Epithelial cell of esophagus (primary cell): Measurements from ENCODE around the gene TMEM132E.

Experiments
- DNase-seq: peaks from one replicate; pipeline ENCODE4 v3.0.0; 2010; ENCODE audit warnings: low read depth
- H3K4me3 ChIP-seq: 2 replicates; pipeline ENCODE4 v1.5.1; 2011; ENCODE audit warnings: mild to moderate bottlenecking, low read length, control low read depth
- TF ChIP-seq, protein P1 (sequence below): IDR thresholded peaks from 2 replicates; pipeline ENCODE4 v1.5.1; 2011; ENCODE audit warnings: low read depth, mild to moderate bottlenecking, low read length, control low read depth, inconsistent platforms; ENCODE audit not compliant: insufficient read depth; ENCODE audit errors: missing control alignments

Gene TMEM132E

DNA sequence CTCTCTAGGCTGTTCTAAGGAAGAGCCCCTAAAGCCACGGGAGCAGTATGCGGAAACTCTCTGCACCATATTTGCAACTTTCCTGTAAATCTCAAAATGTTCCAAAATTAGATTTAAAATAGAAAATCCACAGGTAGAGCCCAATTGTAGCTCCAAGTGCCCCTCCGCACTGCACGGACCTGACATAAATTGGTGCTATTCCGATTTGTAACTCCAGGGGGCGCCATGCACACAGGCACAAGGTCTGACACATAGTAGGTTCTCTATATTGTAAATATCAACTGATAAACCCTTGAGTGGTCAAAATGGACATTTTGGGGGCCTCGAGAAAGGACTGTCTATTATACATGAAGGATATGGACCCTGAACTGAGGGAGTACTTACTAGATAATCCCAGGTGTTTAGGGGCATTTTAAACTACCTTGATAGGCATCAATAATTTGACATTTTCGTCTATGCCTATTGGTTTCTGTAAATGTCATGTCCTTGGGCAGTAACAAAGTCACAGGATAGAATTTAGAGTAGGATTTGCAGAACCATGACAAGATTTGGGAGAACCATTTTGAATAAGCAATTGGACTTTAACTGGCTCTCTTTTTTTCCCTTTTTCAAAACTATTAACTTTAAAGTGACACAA is 36.6 kb upstream of the TMEM132E start:
- peak; percentile 20 for DNase-seq
- no peak overlapping the region for H3K4me3 ChIP-seq
- TF ChIP-seq, protein P1, sequence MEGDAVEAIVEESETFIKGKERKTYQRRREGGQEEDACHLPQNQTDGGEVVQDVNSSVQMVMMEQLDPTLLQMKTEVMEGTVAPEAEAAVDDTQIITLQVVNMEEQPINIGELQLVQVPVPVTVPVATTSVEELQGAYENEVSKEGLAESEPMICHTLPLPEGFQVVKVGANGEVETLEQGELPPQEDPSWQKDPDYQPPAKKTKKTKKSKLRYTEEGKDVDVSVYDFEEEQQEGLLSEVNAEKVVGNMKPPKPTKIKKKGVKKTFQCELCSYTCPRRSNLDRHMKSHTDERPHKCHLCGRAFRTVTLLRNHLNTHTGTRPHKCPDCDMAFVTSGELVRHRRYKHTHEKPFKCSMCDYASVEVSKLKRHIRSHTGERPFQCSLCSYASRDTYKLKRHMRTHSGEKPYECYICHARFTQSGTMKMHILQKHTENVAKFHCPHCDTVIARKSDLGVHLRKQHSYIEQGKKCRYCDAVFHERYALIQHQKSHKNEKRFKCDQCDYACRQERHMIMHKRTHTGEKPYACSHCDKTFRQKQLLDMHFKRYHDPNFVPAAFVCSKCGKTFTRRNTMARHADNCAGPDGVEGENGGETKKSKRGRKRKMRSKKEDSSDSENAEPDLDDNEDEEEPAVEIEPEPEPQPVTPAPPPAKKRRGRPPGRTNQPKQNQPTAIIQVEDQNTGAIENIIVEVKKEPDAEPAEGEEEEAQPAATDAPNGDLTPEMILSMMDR: peak; percentile 80

DNA sequence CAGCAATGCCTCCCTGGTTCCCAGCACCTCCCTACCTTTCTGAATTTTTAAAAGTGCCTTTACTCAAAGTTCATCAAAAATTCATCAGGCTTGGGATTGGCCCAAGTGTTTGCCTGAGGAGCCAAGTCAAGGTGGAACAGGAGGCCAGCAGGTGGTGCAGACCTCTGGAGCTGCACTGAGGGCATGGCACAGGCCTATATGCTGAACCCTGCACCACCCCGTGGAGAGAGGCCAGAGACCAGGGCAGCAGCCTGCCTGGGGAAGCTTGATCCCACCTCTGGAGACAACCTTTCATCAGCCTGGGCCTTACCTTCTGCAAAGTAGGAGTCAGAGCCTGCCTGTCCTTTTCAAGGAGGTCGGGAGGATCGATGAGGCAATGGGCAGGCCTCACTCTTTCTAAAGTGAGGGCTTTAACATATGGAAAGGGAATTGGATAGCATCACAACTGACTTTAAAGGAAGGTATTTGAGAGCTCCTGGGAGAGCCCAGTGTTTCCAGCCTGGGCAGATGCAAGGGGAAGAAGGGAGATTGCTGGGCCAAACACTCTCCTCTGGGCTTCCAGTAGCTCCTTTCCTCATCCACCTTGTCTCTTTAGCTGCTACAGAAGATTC is 31.8 kb upstream of the TMEM132E start:
- TF ChIP-seq, protein P1: no peak
- DNase-seq: no peak
- H3K4me3 ChIP-seq: no peak overlapping the region

DNA sequence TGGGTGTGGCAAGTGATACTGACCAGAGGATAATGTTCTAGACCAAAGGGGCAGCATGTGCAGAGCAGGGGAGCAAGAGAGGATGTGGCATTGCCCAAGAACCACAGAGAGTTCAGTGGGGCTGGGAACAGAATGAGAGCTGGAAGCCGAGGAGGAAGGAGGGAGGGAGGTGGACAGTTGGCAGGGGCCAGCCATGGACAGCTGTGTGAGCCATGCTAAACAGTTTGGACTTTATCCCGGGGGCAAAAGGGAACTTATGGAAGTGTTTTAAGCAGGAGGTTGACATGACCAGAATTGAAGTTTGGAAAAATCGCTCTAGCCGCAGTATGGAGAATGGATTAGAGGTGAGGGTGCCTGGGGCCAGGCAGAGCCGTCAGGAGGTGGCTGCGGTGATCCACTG is 29.4 kb upstream of the TMEM132E start:
- H3K4me3 ChIP-seq: no peak overlapping the region
- TF ChIP-seq, protein P1: no peak
- DNase-seq: no peak

DNA sequence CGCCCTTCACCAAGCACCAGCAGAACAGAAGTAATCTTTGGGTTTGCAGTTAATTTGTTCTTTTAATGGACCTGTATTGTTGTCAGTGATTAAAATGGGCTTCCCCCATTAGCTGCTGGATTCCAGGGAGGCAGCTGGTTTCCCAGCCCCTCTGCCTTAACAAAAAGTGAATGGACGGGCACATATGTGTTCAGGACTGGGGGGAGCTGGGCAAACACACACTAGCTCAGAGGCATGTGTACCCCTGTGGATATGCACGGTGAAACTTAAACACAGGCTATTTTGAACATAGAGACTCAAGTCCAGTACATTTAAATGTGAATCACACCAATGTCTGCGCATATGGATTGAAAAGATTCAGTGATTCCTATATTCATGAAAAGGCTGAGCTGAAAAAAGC is 25.5 kb upstream of the TMEM132E start:
- TF ChIP-seq, protein P1: no peak
- no peak overlapping the region for H3K4me3 ChIP-seq
- no peak for DNase-seq

DNA sequence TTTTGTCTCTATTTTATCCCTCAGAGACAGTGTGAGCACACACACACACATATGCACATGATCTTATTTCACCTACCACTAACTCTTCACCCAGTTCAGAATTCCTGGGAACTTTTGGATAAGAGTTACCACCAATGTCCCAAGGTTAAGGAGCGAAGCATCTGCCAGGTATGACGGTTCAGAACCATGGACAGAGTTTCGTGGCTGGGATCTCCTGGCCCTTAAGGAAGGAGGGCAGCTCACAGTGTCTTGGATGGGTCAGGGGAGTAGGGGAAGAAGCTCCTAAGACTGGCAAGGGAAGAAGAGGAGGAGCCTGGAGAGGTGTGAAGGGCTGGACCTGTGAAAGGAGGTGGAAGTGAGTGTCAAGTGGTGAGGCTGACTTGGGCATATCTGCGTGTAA is 23.0 kb upstream of the TMEM132E start:
- TF ChIP-seq, protein P1: no peak
- H3K4me3 ChIP-seq: no peak overlapping the region
- peak; percentile 38 for DNase-seq

DNA sequence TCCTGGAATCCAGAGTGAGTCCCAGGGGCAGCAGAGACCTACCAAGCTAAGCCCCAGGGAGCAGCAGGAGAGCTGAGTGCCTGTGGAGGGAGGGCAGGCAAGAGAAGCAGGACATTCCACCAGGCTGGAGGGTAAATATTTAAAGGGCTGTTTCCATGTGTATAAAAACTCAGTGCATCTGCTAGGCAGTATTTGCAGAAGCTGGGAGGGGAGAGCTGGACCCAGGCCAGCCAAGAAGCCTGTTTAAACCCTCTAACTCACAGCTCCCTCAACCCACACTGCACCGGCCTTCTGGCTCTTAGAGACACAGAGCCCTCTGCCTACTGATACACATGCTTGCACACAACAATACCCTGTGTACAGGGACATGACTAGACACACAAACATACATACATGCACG is 22.5 kb upstream of the TMEM132E start:
- no peak for DNase-seq
- TF ChIP-seq, protein P1: no peak
- no peak overlapping the region for H3K4me3 ChIP-seq

DNA sequence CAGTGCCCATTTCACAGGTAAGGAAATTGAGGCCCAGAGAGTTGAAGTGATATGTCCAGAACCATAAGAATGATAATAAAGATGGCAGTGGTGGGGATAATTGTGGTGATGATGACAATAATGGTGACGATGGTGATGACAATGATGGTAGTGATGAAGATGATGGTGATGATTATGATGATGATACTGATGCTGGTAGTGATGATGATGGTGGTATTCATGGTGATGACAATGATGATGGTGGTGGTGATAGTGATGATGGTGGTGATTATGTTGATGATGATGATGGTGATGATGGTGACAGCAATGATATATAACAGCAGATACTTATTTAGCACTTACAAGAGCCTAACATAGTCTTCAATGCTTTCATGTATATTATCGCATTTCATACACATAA is 18.1 kb upstream of the TMEM132E start:
- no peak overlapping the region for H3K4me3 ChIP-seq
- no peak for DNase-seq
- TF ChIP-seq, protein P1: no peak
